SK-N-SH (cell line): ENCODE data around the gene IDH3A. TPM values are rescaled to one million over a fixed set of nuclear protein-coding genes. Genes with fewer than 3 reads are reported as not detected.

Source experiments
- CTCF ChIA-PET: fragments of 300-600, 350-600 bp; formaldehyde crosslinking; extraction: SDS; loops from one replicate; lab custom pipeline; 2021; lab: Yijun Ruan, JAX
- POLR2A ChIA-PET: fragments of 350-600 bp; sonication (Branson Sonifier 250); formaldehyde crosslinking; extraction: SDS; loops from one replicate; lab custom pipeline; 2020; ENCODE audit warnings: antibody characterized with exemption, inconsistent platforms; lab: Yijun Ruan, JAX
- DNase-seq: peaks from one replicate; pipeline ENCODE4 v3.0.0; 2012
- H2AFZ ChIP-seq: fragments of 200-600 bp; sonication (generic); 2 replicates; pipeline ENCODE4 v1.8.1; 2016; ENCODE audit warnings: antibody characterized with exemption, mild to moderate bottlenecking, low read depth
- H3F3A ChIP-seq: fragments of 200-600 bp; sonication (generic); replicated peaks from 2 replicates; pipeline ENCODE3; 2016; ENCODE audit warnings: antibody characterized with exemption, mild to moderate bottlenecking; ENCODE audit not compliant: insufficient read depth
- H3K27ac ChIP-seq, 2 experiments: fragments of 200-500 bp in 1 of 2; fragments of 200-600 bp in 1 of 2; sonication (Bioruptor generic) in 1 of 2; sonication (generic), shearing (Covaris generic) in 1 of 2; 2 replicates each; pipeline versions ENCODE4 v1.5.1 to v1.6.1; 2014 to 2016; ENCODE audit warnings: low read depth in 2 of 2, inconsistent platforms in 1 of 2, low read length in 1 of 2, mild to moderate bottlenecking in 1 of 2, mixed read lengths in 1 of 2
- H3K27me3 ChIP-seq: fragments of 200-600 bp; sonication (generic), shearing (Covaris generic); 2 replicates; pipeline ENCODE4 v1.6.1; 2016; ENCODE audit warnings: mixed run types; ENCODE audit not compliant: insufficient read depth
- H3K36me3 ChIP-seq, 2 experiments: fragments of 200-500 bp in 1 of 2; fragments of 200-600 bp in 1 of 2; sonication (Bioruptor generic) in 1 of 2; sonication (generic) in 1 of 2; replicated peaks in 1 of 2; 2 replicates each; pipeline versions ENCODE3 to v1.5.1; 2014 to 2016; ENCODE audit warnings: low read length in 1 of 2, mild to moderate bottlenecking in 1 of 2; ENCODE audit not compliant: insufficient read depth in 2 of 2, control insufficient read depth in 1 of 2
- H3K4me1 ChIP-seq, 2 experiments: fragments of 200-500 bp in 1 of 2; fragments of 200-600 bp in 1 of 2; sonication (Bioruptor generic) in 1 of 2; sonication (generic), shearing (Covaris generic) in 1 of 2; 2 replicates each; pipeline versions ENCODE4 v1.5.1 to v1.6.1; 2014 to 2016; ENCODE audit warnings: low read depth in 1 of 2, low read length in 1 of 2, mixed run types in 1 of 2; ENCODE audit not compliant: insufficient read depth in 2 of 2, control insufficient read depth in 1 of 2
- H3K4me2 ChIP-seq: fragments of 200-600 bp; sonication (generic), shearing (Covaris generic); 2 replicates; pipeline ENCODE4 v1.6.1; 2017; ENCODE audit warnings: mixed run types
- H3K4me3 ChIP-seq, 2 experiments: fragments of 200-500 bp in 1 of 2; fragments of 200-600 bp in 1 of 2; sonication (Bioruptor generic) in 1 of 2; sonication (generic), shearing (Covaris generic) in 1 of 2; 2 replicates each; pipeline versions ENCODE4 v1.5.1 to v1.8.1; 2014 to 2016; ENCODE audit warnings: low read depth in 2 of 2, inconsistent platforms in 1 of 2, low read length in 1 of 2, mild to moderate bottlenecking in 1 of 2, mixed read lengths in 1 of 2, moderate library complexity in 1 of 2
- H3K79me2 ChIP-seq: fragments of 200-600 bp; sonication (generic); 2 replicates; pipeline ENCODE4 v1.8.1; 2017; ENCODE audit warnings: mild to moderate bottlenecking; ENCODE audit not compliant: insufficient read depth
- H3K9ac ChIP-seq: fragments of 200-600 bp; sonication (generic); 2 replicates; pipeline ENCODE4 v1.6.1; 2017; ENCODE audit warnings: mixed run types
- H3K9me2 ChIP-seq: fragments of 200-600 bp; sonication (generic); 2 replicates; pipeline ENCODE4 v1.6.1; 2017; ENCODE audit warnings: mixed run types
- H3K9me3 ChIP-seq: fragments of 200-600 bp; sonication (generic); 2 replicates; pipeline ENCODE4 v1.6.1; 2017; ENCODE audit warnings: mixed run types, mild to moderate bottlenecking, moderate library complexity
- H4K20me1 ChIP-seq: fragments of 200-600 bp; sonication (generic); 2 replicates; pipeline ENCODE4 v1.6.1; 2017; ENCODE audit warnings: mild to moderate bottlenecking, mixed run types; ENCODE audit not compliant: insufficient read depth
- CHD2 ChIP-seq: fragments of 150-350 bp; IDR thresholded peaks from 2 replicates; pipeline ENCODE4 v1.6.1; 2018; ENCODE audit warnings: low read length; ENCODE audit not compliant: partially characterized antibody
- ELF1 ChIP-seq: IDR thresholded peaks from 2 replicates; pipeline ENCODE4 v1.4.0; 2012
- FOSL2 ChIP-seq: IDR thresholded peaks from 2 replicates; pipeline ENCODE4 v1.4.0; 2012; ENCODE audit warnings: low read depth, mild to moderate bottlenecking, moderate library complexity, borderline replicate concordance
- FOXJ3 ChIP-seq: sonication (generic); formaldehyde crosslinking; IDR thresholded peaks from 2 replicates; pipeline ENCODE4 v1.5.1; 2020; ENCODE audit warnings: mild to moderate bottlenecking, missing genetic modification reagents
- FOXM1 ChIP-seq: IDR thresholded peaks from 2 replicates; pipeline ENCODE4 v1.4.0; 2012; ENCODE audit warnings: low read depth, mild to moderate bottlenecking
- GABPA ChIP-seq: IDR thresholded peaks from 2 replicates; pipeline ENCODE4 v1.4.0; 2012; ENCODE audit warnings: low read depth, mild to moderate bottlenecking
- GATA2 ChIP-seq: sonication (generic); formaldehyde crosslinking; IDR thresholded peaks from 2 replicates; pipeline ENCODE4 v1.5.0; 2020; ENCODE audit warnings: mild to moderate bottlenecking, missing genetic modification reagents
- JUND ChIP-seq: IDR thresholded peaks from 2 replicates; pipeline ENCODE4 v1.4.0; 2012
- MEF2A ChIP-seq: IDR thresholded peaks from 2 replicates; pipeline ENCODE4 v1.4.0; 2012; ENCODE audit warnings: low read depth, borderline replicate concordance
- NFIC ChIP-seq: IDR thresholded peaks from 2 replicates; pipeline ENCODE4 v1.4.0; 2012; ENCODE audit warnings: borderline replicate concordance
- POLR2AphosphoS5 ChIP-seq: IDR thresholded peaks from 2 replicates; pipeline ENCODE4 v1.6.1; 2012; ENCODE audit warnings: low read depth, low read length
- RCOR1 ChIP-seq: fragments of 150-350 bp; IDR thresholded peaks from 2 replicates; pipeline ENCODE4 v1.6.1; 2017; ENCODE audit warnings: antibody characterized with exemption, low read length
- SIN3A ChIP-seq: IDR thresholded peaks from 2 replicates; pipeline ENCODE4 v1.6.1; 2012; ENCODE audit warnings: low read depth, mild to moderate bottlenecking, low read length, moderate library complexity, borderline replicate concordance
- YY1 ChIP-seq: IDR thresholded peaks from 2 replicates; pipeline ENCODE4 v1.4.0; 2012; ENCODE audit warnings: low read depth, mild to moderate bottlenecking
- WGBS: methylation state at CpG from one replicate; pipeline ENCODE4 v1.1.6; 2017; ENCODE audit warnings: low lambda C conversion rate; 5-methylcytosine and 5-hydroxymethylcytosine counted together
- polyA plus RNA-seq, 3 experiments: library from polyadenylated mRNA; depleted of rRNA; stranded (reverse); fragments of >200 nt; gene quantifications; 2 replicates each; pipeline ENCODE4 v1.2.3, GENCODE V29; 2012
- TF ChIP-seq, protein P1 (sequence below): fragments of 200-600 bp; sonication (generic); IDR thresholded peaks from 2 replicates; pipeline ENCODE4 v1.6.1; 2017; ENCODE audit warnings: antibody characterized with exemption, mild to moderate bottlenecking, moderate library complexity
- TF ChIP-seq, protein P2 (sequence below): IDR thresholded peaks from 2 replicates; pipeline ENCODE4 v1.4.0; 2012; ENCODE audit warnings: low read depth, borderline replicate concordance
- TF ChIP-seq, protein P3 (sequence below): IDR thresholded peaks from 2 replicates; pipeline ENCODE4 v1.4.0; 2012; ENCODE audit warnings: low read depth
- TF ChIP-seq, protein P4 (sequence below): IDR thresholded peaks from 2 replicates; pipeline ENCODE4; 2012

The IDH3A gene
- polyA plus RNA-seq, 1 of the 3 experiments (the other 2 are of a cell fraction), result 33.2 TPM

DNA sequence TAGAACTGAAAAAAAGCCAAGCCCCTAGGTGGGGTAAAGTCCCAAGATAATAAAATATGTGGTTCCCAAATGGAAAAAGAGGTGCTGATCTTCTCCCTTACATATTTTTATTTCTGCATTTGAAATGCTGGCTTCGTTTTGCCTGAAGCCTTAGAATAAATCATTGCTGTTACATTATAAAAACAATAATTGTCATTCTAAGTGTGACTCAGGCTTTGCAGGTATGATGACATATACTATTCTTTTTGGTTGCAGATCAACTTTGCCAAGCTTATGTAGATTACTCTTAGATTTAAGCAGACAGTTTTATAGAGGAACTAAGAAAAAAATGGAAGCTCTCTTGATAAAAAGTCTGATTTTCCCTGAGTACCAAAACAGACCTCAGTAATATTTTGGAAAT is 7.5 kb downstream of the IDH3A start:
- H2AFZ ChIP-seq, result no peak overlapping the region
- POLR2A ChIA-PET, result no interaction called here
- H3K27ac ChIP-seq, result no peak overlapping the region
- 88% methylated on average over 1 of the region's 1 CpG for WGBS
- H3K4me1 ChIP-seq, result no peaks in the 10 kb centered on the region
- H4K20me1 ChIP-seq, result no peaks in the 10 kb centered on the region
- peaks cover 3% of the 10 kb centered on the region for H3F3A ChIP-seq
- H3K4me3 ChIP-seq, result no peak overlapping the region
- H3K9me3 ChIP-seq, result no peaks in the 10 kb centered on the region
- peaks cover 24 to 26% of the 10 kb centered on the region in 2 experiments for H3K36me3 ChIP-seq
- no peak overlapping the region for H3K9ac ChIP-seq
- H3K79me2 ChIP-seq, result peaks cover 28% of the 10 kb centered on the region
- H3K9me2 ChIP-seq, result no peaks in the 10 kb centered on the region
- H3K4me2 ChIP-seq, result no peak overlapping the region
- CTCF ChIA-PET, result no interaction called here
- DNase-seq, result no peak
- no peak for TF ChIP-seq POLR2AphosphoS5
- no peak for TF ChIP-seq SIN3A
- TF ChIP-seq, protein P1, sequence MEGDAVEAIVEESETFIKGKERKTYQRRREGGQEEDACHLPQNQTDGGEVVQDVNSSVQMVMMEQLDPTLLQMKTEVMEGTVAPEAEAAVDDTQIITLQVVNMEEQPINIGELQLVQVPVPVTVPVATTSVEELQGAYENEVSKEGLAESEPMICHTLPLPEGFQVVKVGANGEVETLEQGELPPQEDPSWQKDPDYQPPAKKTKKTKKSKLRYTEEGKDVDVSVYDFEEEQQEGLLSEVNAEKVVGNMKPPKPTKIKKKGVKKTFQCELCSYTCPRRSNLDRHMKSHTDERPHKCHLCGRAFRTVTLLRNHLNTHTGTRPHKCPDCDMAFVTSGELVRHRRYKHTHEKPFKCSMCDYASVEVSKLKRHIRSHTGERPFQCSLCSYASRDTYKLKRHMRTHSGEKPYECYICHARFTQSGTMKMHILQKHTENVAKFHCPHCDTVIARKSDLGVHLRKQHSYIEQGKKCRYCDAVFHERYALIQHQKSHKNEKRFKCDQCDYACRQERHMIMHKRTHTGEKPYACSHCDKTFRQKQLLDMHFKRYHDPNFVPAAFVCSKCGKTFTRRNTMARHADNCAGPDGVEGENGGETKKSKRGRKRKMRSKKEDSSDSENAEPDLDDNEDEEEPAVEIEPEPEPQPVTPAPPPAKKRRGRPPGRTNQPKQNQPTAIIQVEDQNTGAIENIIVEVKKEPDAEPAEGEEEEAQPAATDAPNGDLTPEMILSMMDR, result no peak
- no peak for TF ChIP-seq FOXM1
- TF ChIP-seq NFIC, result no peak
- TF ChIP-seq, protein P2, sequence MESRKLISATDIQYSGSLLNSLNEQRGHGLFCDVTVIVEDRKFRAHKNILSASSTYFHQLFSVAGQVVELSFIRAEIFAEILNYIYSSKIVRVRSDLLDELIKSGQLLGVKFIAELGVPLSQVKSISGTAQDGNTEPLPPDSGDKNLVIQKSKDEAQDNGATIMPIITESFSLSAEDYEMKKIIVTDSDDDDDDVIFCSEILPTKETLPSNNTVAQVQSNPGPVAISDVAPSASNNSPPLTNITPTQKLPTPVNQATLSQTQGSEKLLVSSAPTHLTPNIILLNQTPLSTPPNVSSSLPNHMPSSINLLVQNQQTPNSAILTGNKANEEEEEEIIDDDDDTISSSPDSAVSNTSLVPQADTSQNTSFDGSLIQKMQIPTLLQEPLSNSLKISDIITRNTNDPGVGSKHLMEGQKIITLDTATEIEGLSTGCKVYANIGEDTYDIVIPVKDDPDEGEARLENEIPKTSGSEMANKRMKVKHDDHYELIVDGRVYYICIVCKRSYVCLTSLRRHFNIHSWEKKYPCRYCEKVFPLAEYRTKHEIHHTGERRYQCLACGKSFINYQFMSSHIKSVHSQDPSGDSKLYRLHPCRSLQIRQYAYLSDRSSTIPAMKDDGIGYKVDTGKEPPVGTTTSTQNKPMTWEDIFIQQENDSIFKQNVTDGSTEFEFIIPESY, result no peak
- no peak for TF ChIP-seq GABPA
- TF ChIP-seq YY1, result no peak
- TF ChIP-seq, protein P3, sequence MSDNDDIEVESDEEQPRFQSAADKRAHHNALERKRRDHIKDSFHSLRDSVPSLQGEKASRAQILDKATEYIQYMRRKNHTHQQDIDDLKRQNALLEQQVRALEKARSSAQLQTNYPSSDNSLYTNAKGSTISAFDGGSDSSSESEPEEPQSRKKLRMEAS, result no peak
- no peak for TF ChIP-seq JUND
- no peak for TF ChIP-seq ELF1
- TF ChIP-seq, protein P4, sequence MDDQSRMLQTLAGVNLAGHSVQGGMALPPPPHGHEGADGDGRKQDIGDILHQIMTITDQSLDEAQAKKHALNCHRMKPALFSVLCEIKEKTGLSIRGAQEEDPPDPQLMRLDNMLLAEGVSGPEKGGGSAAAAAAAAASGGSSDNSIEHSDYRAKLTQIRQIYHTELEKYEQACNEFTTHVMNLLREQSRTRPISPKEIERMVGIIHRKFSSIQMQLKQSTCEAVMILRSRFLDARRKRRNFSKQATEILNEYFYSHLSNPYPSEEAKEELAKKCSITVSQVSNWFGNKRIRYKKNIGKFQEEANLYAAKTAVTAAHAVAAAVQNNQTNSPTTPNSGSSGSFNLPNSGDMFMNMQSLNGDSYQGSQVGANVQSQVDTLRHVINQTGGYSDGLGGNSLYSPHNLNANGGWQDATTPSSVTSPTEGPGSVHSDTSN, result no peak
- no peak for TF ChIP-seq GATA2 (CRISPR knock-in tag)
- TF ChIP-seq FOXJ3 (CRISPR knock-in tag), result no peak
- TF ChIP-seq FOSL2, result no peak
- no peak for TF ChIP-seq MEF2A
- no peak for TF ChIP-seq RCOR1
- TF ChIP-seq CHD2, result no peak
- TF ChIP-seq, all 33 proteins: peak for 0
- H3K27me3 ChIP-seq, result no peaks in the 10 kb centered on the region
